Amniotic stem cell (primary cell): ENCODE measurements around the gene MFAP4.

ENCODE experiments used
- DNase-seq: peaks from one replicate; lab custom pipeline; 2025; lab: John Stamatoyannopoulos, UW

The MFAP4 gene

DNA sequence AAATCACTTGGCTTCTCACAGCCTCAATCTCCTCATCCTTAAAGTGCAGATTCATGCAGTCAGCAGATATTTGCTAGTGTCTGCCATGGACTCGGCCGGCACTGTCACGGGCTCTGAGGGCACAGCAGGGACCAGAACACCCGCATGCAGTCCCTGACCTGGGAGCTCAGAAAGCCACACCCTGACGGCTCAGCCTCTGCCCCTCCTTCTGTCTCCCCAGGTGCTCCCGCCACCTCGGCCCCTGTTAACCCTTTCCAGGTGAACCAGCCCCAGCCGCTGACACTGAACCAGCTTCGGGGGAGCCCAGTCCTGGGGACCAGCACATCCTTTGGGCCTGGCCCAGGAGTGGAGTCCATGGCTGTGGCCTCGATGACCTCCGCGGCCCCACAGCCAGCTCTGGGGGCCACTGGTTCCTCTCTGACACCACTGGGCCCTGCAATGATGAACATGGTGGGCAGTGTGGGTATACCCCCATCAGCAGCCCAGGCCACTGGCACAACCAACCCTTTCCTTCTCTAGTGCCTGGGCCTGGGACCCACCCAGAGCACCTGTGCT is 53.2 kb downstream of the MFAP4 start:
- no peak for DNase-seq
